Testis (tissue), 3 donors: ENCODE data around the gene TOM1L2. TPM values are rescaled to one million over a fixed set of nuclear protein-coding genes. Genes with fewer than 3 reads are reported as not detected.

Experiments used
- DNase-seq: peaks from one replicate; pipeline ENCODE4 v3.0.0-alpha.2; 2019
- H3K27ac ChIP-seq, 2 donors: fragments of 200-600 bp; sonication (generic); one replicate each; pipeline ENCODE4 v1.5.1; 2019
- H3K27me3 ChIP-seq: fragments of 200-600 bp; sonication (generic); one replicate; pipeline ENCODE4 v1.5.1; 2019
- H3K36me3 ChIP-seq: fragments of 200-600 bp; sonication (generic); one replicate; pipeline ENCODE4 v1.5.1; 2017; ENCODE audit warnings: low read depth; ENCODE audit errors: missing control alignments
- H3K4me1 ChIP-seq: fragments of 200-600 bp; sonication (generic); one replicate; pipeline ENCODE4 v1.5.1; 2019
- H3K4me3 ChIP-seq, 2 donors: fragments of 200-600 bp; sonication (generic); one replicate each; pipeline ENCODE4 v1.5.1; 2017 to 2019
- H3K9me3 ChIP-seq: fragments of 200-600 bp; sonication (generic); one replicate; pipeline ENCODE4 v1.5.1; 2017
- POLR2A ChIP-seq: fragments of 450-650 bp; IDR thresholded peaks from one replicate; pipeline ENCODE4 v1.6.1; 2017; ENCODE audit warnings: antibody characterized with exemption, mild to moderate bottlenecking, moderate library complexity
- WGBS, 2 donors: methylation state at CpG; one replicate each; pipeline ENCODE4 v1.1.5; 2018; 5-methylcytosine and 5-hydroxymethylcytosine counted together
- intact Hi-C: fragments of 100-400 bp; cut with DNase I; formaldehyde crosslinking; loops from one replicate; pipeline ENCODE4 v1.15.1; 2023; ENCODE audit warnings: low total_unique reads
- polyA plus RNA-seq: library from polyadenylated mRNA; stranded (reverse); fragments of 350-450 nt; fragmentation: Illumina TruSeq; extraction: RNeasy Lipid Tissue Mini Kit (QIAGEN cat#74804); gene quantifications from one replicate; pipeline ENCODE4 v1.2.3, GENCODE V29; 2014; ENCODE audit warnings: low read depth, low replicate concordance; ENCODE audit not compliant: insufficient read depth
- total RNA-seq, 2 donors: library from RNA; depleted of rRNA; stranded (reverse); fragments of >200 nt; gene quantifications; one replicate each; pipeline ENCODE4 v1.2.3, GENCODE V29; 2016
- TF ChIP-seq, protein P1 (sequence below), 3 experiments: fragments of 450-650 bp in 2 of 3; fragments of 200-600 bp in 1 of 3; sonication (generic) in 1 of 3; IDR thresholded peaks; one replicate each; pipeline ENCODE4 v1.5.1; 2016 to 2019; ENCODE audit warnings: antibody characterized with exemption in 3 of 3, mild to moderate bottlenecking in 2 of 3, moderate library complexity in 1 of 3

TOM1L2 gene
- total and polyA plus RNA-seq, 3 donors from 2014 or later: 92.4 to 221 (median 218) TPM

DNA sequence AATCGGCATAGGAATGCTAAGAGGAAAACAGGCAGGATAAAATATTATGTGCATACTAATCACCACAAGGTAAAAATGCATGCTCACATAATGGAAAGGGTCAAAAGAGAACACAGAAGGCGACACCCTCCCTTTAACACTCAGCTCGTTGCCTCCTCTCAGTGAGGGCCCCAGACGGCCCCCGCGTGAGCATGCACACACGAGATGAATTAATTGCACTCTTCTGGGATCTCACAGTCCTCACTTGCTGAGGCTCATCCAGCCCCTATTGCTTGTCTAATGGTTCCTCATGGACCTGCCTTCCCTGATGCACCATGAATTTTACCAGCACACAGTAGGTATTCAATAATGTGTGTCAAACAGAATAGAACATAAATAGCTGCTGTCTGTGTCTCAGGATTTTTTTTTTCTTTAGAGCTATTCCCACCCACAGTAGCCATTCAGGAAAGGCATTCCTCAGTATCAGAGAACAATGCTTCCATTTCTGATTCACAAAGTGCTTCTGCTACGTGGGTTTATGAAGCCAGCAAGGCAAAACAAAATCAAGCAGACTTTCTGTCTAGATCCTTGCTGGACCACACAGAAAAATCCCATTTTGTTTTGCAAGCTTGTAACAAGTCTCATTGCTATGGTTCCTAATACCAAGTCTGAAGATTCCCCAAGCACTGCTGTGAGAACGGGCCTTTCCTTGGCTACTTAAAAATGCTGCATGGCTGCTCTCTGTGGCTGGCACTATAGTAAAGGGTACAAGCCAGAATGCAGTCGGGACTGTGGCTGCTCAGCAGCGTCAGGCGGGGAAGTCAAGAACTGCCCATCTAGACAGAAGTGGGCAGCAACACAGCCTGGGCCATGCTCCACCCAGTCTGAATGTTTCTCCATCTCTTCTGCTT, 43.6 kb downstream of the TOM1L2 start:
- TF ChIP-seq, protein P1, sequence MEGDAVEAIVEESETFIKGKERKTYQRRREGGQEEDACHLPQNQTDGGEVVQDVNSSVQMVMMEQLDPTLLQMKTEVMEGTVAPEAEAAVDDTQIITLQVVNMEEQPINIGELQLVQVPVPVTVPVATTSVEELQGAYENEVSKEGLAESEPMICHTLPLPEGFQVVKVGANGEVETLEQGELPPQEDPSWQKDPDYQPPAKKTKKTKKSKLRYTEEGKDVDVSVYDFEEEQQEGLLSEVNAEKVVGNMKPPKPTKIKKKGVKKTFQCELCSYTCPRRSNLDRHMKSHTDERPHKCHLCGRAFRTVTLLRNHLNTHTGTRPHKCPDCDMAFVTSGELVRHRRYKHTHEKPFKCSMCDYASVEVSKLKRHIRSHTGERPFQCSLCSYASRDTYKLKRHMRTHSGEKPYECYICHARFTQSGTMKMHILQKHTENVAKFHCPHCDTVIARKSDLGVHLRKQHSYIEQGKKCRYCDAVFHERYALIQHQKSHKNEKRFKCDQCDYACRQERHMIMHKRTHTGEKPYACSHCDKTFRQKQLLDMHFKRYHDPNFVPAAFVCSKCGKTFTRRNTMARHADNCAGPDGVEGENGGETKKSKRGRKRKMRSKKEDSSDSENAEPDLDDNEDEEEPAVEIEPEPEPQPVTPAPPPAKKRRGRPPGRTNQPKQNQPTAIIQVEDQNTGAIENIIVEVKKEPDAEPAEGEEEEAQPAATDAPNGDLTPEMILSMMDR (IDR thresholded peaks at IDR 0.05): no peak
- TF ChIP-seq POLR2A: no peak
- Histone ChIP-seq H3K4me3 (no peak overlapping the region), H3K27me3 (no peaks in the 10 kb centered on the region), H3K36me3 (no peaks in the 10 kb centered on the region), H3K27ac (peak overlapping the region in 1 of 2 donors; percentile 46), H3K4me1 (peaks cover 36% of the 10 kb centered on the region), H3K9me3 (no peaks in the 10 kb centered on the region)
- 50 to 53% methylated on average over 12 of the region's 12 CpGs for WGBS, 2 donors
- intact Hi-C loops: no loop called here
- DNase-seq: no peak

DNA sequence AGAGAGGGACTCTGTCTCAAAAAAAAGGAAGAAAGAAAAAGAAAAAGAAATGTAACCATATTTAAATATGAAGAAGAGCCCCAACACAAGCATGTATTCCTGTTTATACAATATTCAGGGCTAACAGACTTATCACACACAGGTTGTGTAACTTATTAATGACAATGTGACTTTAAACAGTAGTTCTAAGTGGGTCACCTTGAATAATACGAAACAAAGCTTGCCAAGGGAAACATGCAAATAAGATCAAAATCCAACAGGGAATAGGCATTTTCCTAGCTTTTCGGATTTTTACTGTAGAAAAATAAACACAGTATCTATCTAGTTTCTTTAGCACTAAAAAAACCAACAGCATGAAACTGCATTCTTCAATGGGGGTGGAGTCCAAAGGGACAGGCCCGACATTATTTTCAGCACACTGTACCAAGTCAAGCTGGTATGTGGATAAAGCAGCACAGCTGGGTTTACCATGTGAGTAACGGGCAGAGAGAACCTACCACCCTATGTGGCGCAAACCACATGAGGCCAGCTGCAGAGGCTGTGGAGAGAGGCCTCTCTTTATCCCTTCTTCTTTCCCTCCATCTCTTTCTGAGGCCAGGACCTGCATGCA, 45.3 kb downstream of the TOM1L2 start:
- TF ChIP-seq POLR2A: no peak
- TF ChIP-seq, protein P1 (IDR thresholded peaks at IDR 0.05): no peak
- Histone ChIP-seq H3K4me1 (peaks cover 51% of the 10 kb centered on the region), H3K36me3 (no peaks in the 10 kb centered on the region), H3K4me3 (no peak overlapping the region), H3K9me3 (no peaks in the 10 kb centered on the region), H3K27ac (peak overlapping the region in 1 of 2 donors; percentile 27), H3K27me3 (no peaks in the 10 kb centered on the region)
- no peak for DNase-seq
- intact Hi-C loops: no loop called here
- 42 to 45% methylated on average over 5 of the region's 5 CpGs for WGBS, 2 donors

DNA sequence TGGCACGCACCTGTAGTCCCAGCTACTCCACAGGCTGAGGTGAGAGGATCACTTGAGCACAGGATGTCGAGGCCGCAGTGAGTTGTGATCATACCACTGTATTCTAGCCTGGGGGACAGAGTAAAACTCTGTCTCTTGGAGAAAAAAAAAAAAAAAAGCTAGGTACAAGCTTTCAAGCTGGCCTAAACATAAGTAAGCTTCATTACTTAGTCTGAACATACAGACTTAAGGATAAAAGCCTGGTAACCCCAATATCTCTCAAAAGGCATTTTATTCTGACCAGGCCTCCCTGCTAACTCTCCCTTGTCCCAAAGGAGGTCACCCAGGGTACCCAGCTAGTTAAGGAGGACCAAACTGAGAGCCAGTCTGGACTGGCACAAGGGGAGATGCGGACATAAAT, 46.2 kb downstream of the TOM1L2 start:
- Histone ChIP-seq H3K27me3 (no peaks in the 10 kb centered on the region), H3K27ac (peak overlapping the region in 1 of 2 donors; percentile 27), H3K4me1 (peaks cover 60% of the 10 kb centered on the region), H3K9me3 (no peaks in the 10 kb centered on the region), H3K4me3 (no peak overlapping the region), H3K36me3 (no peaks in the 10 kb centered on the region)
- intact Hi-C loops: no loop called here
- TF ChIP-seq, protein P1 (IDR thresholded peaks at IDR 0.05): no peak
- no peak for DNase-seq
- WGBS, 2 donors: 78 to 95% methylated on average over 4 of the region's 4 CpGs

DNA sequence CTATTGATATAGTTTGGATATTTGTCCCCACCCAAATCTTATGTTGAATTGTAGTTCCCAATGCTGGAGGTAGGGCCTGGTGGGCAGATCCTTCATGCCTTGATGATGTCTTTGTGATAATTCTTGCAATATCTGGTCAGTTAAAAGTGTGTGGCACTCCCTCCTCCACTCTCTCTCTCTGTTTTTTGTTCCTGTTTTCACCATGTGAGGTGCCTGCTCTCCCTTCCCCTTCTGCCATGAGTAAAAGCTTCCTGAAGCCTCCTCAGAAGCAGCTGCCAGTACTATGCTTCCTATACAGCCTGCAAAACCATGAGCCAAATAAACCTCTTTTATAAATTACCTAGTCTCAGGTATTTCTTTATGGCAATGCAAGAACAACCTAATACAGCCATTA, 47.3 kb downstream of the TOM1L2 start:
- H3K27ac ChIP-seq: no peak overlapping the region
- H3K4me1 ChIP-seq: peaks cover 56% of the 10 kb centered on the region
- no peaks in the 10 kb centered on the region for H3K9me3 ChIP-seq
- H3K27me3 ChIP-seq: no peaks in the 10 kb centered on the region
- no peaks in the 10 kb centered on the region for H3K36me3 ChIP-seq
- no peak for TF ChIP-seq POLR2A
- TF ChIP-seq, protein P1 (IDR thresholded peaks at IDR 0.05): no peak
- no peak for DNase-seq
- intact Hi-C loops: no loop called here
- no peak overlapping the region for H3K4me3 ChIP-seq
